Measurements from ENCODE around the gene RARS2.
"Not testable (repeated sequence)": the region's sequence is repeated elsewhere in the genome, so short reads cannot be mapped to it uniquely, and the experiment has no call there.

The RARS2 gene

GRCh38 chr6:87518453-87518852, 71.3 kb downstream of the RARS2 start:
- no peak for DNase-seq (ENCODE audit: low read depth)
- no peak for TF ChIP-seq MAX (IDR thresholded peaks at IDR 0.05; ENCODE audit: low read depth, low read length)
- no peak for TF ChIP-seq POLR2A (IDR thresholded peaks at IDR 0.05; ENCODE audit: extremely low read depth, insufficient read length)
- TF ChIP-seq MYC (IDR thresholded peaks at IDR 0.05; ENCODE audit: low read depth, low read length), result no peak
- no peak for TF ChIP-seq CTCF (IDR thresholded peaks at IDR 0.05; ENCODE audit: low read depth, low read length)
- no peak overlapping the region for H3K4me3 ChIP-seq (ENCODE audit: low read depth, low read length)

- TF ChIP-seq POLR2A (IDR thresholded peaks at IDR 0.05; ENCODE audit: extremely low read depth, insufficient read length), result no peak
- TF ChIP-seq CTCF (IDR thresholded peaks at IDR 0.05; ENCODE audit: low read depth, low read length), result no peak
- no peak for TF ChIP-seq MAX (IDR thresholded peaks at IDR 0.05; ENCODE audit: low read depth, low read length)
- no peak for TF ChIP-seq MYC (IDR thresholded peaks at IDR 0.05; ENCODE audit: low read depth, low read length)
- no peak for DNase-seq (ENCODE audit: low read depth)
- H3K4me3 ChIP-seq (ENCODE audit: low read depth, low read length), result no peak overlapping the region
Observed at GRCh38 chr6:87514831-87515230, 75.0 kb downstream of the RARS2 start.

- TF ChIP-seq POLR2A (IDR thresholded peaks at IDR 0.05; ENCODE audit: extremely low read depth, insufficient read length) (no peak), CTCF (IDR thresholded peaks at IDR 0.05; ENCODE audit: low read depth, low read length) (no peak), MYC (IDR thresholded peaks at IDR 0.05; ENCODE audit: low read depth, low read length) (no peak), MAX (IDR thresholded peaks at IDR 0.05; ENCODE audit: low read depth, low read length) (no peak)
Observed at GRCh38 chr6:87504441-87504840, 85.3 kb downstream of the RARS2 start.

GRCh38 chr6:87501809-87502572, 87.8 kb downstream of the RARS2 start:
- H3K4me3 ChIP-seq (ENCODE audit: low read depth, low read length), result no peak overlapping the region
- TF ChIP-seq POLR2A (IDR thresholded peaks at IDR 0.05; ENCODE audit: extremely low read depth, insufficient read length) (no peak), CTCF (IDR thresholded peaks at IDR 0.05; ENCODE audit: low read depth, low read length) (no peak), MAX (IDR thresholded peaks at IDR 0.05; ENCODE audit: low read depth, low read length) (no peak), MYC (IDR thresholded peaks at IDR 0.05; ENCODE audit: low read depth, low read length) (no peak)
- DNase-seq (ENCODE audit: low read depth), result no peak

More at GRCh38 chr6:87504441-87504840, 85.3 kb downstream of the RARS2 start:
- H3K4me3 ChIP-seq (ENCODE audit: low read depth, low read length), result no peak overlapping the region
- no peak for DNase-seq (ENCODE audit: low read depth)

GRCh38 chr6:87498048-87498447, 91.7 kb downstream of the RARS2 start:
- no peak for DNase-seq (ENCODE audit: low read depth)
- TF ChIP-seq POLR2A (IDR thresholded peaks at IDR 0.05; ENCODE audit: extremely low read depth, insufficient read length), result no peak
- H3K4me3 ChIP-seq (ENCODE audit: low read depth, low read length), result no peak overlapping the region

- TF ChIP-seq CTCF (IDR thresholded peaks at IDR 0.05; ENCODE audit: low read depth, low read length), result no peak
- TF ChIP-seq MYC (IDR thresholded peaks at IDR 0.05; ENCODE audit: low read depth, low read length), result no peak
- no peak for TF ChIP-seq POLR2A (IDR thresholded peaks at IDR 0.05; ENCODE audit: extremely low read depth, insufficient read length)
- TF ChIP-seq MAX (IDR thresholded peaks at IDR 0.05; ENCODE audit: low read depth, low read length), result no peak
- no peak for DNase-seq (ENCODE audit: low read depth)
- no peak overlapping the region for H3K4me3 ChIP-seq (ENCODE audit: low read depth, low read length)
Observed at GRCh38 chr6:87494761-87495422, 94.9 kb downstream of the RARS2 start.

GRCh38 chr6:87489326-87489725, 100.5 kb downstream of the RARS2 start:
- DNase-seq (ENCODE audit: low read depth); H3K4me3 ChIP-seq (ENCODE audit: low read depth, low read length): not testable (repeated sequence)

All from NB4 (cell line).